CD4-positive, alpha-beta T cell treated with Interleukin-4 for 4 hours (primary cell): ENCODE measurements around the gene VASH1.
A peak's percentile ranks its signal among the peaks of the same experiment; 100 is the strongest.
"Not testable (repeated sequence)": the region's sequence is repeated elsewhere in the genome, so short reads cannot be mapped to it uniquely, and the experiment has no call there.

ENCODE experiments used
- DNase-seq: peaks from one replicate; pipeline ENCODE4 v3.0.0-alpha.2; 2020

The VASH1 gene

DNA sequence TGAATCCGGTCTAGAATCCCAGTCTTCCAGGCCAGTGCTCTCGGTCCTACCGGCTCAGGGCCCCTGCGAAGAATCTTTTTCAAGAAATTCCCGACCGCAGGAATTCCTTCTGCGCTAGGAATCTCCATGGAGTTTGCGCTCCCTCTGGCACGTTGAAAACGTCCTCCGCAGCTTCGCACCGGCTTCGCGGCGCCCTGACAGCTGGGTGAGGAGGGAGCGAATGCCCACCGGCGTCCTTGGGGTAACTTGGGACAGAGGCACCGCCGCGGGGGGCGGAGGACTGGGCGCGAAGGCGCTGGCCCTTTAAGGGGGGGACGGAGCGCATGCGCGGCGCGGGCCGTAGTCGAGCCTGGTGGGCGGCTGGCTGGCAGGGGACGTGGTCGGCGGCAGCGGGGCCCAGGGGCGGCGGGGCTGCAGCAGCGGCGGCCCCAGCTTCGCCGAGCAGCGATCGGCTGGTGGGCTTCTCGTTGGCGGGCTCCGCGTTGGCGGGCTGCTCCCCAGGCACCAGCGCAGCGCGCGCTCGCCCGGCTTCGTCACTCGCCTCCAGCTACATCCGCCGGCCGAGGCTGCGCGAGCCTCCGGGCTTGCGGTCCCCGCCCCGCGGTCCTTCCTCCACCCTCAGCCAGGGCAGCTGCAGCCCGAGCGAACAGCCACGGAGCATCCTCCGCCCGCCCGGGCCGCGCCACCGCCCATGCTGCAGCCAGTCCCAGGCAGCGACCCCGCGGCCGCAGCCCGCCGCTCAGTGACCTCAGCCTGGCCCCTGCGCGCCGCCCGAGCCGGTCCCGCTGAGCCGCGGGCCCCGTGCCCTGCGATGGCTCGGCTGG, at the start of gene VASH1:
TSS of gene VASH1 (plus strand) at position 333 of the 824 bp plus-strand sequence. CDS start 1,354 bp downstream, outside the sequence.
- peak; percentile 44 for DNase-seq

DNA sequence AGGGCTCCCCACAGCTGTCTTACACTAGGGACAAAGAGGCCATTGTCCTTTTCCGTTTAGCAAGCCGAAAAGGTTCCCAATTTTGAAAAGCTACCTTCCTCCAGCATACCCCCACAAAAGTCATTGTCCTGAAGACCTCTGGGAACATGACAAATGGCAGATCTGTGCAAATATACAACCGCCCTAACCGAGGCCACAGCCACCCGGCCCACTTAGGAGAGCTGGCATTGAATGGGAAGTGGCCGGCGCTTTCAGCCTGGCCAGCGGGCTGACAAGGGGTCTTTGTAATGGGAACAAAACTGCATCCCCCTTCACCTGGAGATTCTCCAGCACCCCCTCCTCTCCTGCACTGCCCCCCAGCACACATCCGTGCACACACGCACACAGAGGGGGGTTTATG, 48.1 kb upstream of the VASH1 start:
- DNase-seq: no peak

DNA sequence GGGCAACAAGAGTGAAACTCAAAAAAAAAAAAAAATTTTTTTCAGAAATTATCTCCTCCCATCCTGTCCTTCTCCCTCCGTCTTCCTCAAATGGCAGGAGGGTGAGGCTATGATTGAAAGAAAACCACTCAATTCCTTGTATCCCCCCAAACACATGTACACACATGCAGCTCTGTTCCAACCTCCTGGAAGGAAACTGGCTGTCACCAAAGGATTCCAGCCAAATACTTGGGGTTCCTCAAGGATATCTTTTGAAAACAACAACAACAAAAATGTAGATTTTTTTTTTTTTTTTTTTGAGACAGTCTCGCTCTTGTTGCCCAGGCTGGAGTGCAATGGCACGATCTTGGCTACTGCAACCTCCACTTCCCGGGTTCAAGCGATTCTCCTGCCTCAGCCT, 46.8 kb upstream of the VASH1 start:
- no peak for DNase-seq

DNA sequence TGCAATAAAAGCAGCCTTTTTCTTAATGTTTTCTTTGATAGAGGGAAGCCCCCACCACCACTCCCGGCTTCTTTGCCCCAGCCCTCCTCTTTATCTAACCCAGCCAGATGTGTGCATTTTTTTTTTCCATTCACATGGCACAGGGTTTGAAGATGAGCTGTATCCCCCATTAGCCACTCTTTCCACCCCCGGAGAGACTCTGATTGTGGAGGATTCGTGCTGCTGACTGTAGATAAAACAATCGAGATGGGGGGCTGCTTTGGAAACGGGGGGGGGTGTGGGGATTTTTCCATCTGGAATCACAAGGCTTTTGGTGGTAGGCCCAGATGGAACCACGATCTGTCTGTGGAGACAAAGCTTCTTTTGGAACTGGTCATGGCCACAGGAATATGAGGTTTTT, 46.2 kb upstream of the VASH1 start:
- no peak for DNase-seq

DNA sequence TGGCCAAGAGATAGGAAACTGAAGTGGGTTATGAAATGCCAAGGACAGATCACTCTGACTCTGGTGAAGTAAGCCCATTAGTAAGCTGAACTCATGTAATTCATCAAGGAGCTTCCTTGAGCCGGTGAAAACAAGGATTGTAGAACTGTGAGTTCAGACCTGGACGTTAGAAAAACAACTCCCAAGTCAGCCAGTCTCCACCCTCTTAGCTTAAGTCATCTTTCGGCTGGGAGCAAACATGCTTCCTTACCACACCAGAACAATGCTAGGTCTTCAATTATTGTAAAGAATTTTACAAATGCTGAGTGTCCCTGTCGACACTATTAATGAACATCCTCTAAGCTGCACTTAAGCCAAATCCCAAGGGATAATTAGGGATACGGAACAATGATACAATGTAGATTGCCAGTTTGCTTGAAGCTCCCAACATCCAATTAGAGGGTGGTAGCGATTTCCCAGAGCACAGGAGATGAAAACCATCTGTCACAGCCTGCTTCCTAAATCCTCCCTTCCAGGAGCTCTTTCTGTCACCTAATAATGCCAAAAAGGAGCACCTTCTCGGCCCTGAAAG, 45.7 kb upstream of the VASH1 start:
- no peak for DNase-seq

DNA sequence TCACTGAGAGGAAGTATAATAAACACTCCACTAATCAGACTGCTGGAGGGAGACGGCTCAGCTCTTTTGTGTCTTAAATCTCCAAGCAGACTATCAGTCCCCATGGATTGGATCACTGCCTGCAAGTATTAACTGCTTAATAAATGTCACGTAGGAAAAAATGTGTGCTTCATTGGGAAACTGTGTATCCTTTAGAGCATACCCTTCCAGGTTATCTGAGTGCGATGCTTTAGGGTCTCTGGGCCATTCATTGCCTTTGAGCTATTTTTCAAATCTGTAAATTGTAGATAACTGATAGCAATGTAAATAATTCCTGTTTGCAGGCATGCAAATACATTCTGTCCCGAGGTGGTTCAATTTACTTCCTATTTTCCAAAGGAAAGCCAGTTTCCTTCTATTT, 45.0 kb upstream of the VASH1 start:
- DNase-seq: no peak

DNA sequence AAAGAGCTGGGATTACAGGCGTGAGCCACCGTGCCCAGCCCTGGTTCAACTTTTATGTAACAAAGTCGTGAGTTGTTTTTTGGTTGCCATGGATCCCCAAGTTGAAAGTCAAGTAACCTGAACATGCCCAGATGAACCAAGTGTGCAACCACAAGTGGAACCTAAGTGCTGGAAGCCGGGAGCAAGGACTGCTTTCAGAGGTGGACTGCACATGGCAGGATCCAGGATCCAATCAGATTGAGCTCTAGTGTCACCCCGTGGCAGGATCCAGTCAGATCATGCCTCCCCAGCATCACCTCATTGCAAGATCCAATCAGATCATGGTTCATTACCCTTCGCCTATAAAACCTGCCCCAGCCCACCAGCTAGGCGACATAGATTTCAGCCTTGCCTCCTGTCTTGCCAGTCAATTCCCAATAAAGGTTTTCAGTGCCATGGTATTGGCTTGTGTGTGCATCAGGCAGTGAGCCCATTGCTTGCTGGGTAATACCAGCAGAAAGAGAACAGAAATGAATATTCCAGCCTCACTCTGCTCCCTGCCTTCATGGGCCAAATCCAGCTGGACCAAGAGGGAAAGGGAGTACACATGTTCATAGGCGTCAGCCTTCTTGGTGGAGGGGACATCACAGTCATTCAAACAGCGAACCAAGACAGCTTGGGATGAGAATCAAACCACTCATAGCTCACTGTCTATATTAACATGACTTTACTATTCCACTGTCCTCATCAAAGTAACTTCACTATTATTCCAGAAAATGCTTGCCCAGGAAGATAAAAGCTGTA, 43.6 kb upstream of the VASH1 start:
- no peak for DNase-seq

DNA sequence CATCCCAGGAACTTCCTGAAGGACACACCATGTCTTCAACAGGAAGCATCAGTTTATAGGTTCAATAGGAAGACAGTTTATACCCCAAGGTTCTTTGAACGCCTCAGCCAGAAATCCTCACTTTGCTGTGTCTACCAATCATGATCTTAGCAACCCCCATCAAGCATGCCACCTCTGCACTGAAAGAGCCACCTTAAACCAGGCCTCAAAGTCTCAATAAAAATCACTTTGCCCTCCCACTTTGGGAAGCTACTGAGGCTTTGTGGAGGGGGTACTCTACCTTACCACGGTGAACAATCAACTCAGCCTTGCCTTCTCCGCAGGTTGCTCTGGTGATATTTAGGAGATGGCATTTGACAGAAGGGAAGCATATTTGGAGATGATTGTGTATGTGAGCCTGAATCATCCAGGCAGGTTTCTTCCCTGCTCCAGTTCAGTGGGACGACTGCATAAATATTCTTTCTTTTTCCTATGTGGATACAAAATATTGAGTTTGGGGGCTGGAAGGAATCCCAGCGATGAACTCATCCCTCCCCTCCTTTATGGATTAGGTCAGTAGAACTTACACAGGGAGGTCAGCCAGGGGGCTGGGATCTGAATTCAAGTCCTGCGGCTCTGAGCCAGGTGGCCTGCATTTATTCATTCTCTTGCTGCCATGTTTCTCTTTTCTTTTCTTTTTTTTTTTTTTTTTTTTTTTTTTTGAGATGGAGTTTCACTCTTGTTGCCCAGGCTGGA, 42.8 kb upstream of the VASH1 start:
- no peak for DNase-seq

DNA sequence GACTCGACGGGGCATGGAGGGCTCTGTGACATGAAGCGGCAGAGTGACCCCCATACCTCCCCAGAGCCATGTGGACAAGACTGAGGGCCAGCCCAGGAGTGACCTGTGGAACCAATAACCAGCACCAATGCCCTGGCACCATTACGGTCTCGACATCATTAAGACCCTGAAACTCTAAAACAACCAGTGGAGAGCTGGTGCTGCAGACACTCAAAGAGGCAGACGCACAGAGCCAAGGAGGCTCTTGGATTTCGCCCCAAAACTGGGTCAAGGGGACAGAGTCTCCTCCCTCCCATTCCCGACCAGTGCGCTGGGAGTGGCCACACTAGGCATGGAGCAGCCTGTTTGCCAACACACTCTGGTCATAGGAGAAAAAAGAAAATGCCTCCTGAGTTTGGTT, 41.6 kb upstream of the VASH1 start:
- DNase-seq: no peak

DNA sequence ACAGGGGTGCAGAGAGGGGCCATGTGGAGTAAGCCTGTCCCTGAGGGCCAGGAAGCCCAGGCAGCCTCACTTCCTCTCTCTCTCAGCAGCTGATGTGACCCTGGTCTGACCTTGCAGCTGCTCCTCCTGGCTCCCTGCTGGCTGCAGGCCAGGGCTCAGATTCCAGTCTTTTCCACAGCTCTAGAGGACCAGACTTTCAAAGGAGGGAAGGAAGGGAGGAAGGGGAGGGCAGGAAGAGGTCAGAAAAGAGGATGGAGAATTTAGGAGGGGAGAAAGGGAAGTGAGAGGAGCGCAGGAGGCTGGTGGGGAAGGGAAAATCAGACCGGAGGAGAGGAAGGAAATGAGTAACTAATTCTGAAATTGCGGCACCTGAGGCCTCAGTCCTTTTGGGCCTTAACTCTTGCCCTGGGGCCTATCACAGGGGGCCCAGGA, 40.9 kb upstream of the VASH1 start:
- no peak for DNase-seq

DNA sequence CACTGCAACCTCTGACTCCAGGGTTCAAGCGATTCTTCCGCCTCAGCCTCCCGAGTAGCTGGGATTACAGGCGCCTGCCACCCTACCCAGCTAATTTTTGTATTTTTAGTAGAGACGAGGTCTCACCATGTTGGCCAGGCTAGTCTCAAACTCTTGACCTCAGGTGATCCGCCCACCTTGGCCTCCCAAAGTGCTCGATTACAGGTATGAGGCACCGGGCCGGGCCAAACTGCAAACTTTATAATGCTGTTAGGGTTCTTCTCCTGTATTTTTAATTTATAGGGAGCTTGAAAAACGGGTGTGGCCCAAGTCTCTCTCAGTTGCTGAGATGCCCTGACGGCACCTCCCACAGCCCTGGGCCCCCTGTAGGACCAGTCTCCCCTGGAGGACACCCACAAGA, 39.8 kb upstream of the VASH1 start:
- DNase-seq: not testable (repeated sequence)

DNA sequence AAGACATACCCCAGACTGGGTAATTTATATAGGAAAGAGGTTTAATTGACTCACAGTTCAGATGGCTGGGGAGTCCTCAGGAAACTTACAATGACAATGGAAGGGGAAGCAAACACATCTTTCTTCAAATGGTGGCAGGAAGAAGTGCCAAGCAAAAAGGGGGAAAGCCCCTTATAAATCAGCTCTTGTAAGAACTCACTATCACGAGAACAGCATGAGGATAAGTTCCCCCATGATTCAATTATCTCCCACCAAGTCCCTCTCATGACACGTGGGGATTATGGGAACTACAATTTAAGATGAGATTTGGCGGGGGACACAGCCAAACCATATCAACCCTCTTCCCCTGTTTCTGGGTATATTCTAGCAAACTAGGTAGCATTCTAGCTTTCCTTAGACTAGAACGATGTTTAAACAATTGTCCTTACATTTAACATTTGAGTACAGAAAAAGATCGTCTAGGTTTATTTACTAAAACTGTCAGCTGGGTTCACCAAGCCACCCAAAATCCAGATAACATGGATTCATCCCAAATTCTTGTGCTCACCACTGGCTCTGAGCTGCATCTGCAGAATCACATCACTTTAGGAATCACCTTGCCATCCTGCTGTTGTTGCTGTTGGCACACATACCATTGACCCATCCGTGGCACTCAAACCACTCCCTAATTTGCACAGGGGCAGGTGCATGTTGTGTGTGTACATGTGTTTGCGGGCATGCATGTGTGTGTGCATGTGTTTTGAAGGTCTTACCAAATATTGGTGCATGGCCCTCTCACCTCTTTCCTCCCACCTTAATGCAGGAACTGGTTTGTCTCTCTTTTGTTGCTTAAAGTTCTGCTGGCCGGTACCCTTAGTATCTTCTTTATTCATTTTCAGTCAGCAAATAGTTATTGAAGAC, 36.4 kb upstream of the VASH1 start:
- no peak for DNase-seq

DNA sequence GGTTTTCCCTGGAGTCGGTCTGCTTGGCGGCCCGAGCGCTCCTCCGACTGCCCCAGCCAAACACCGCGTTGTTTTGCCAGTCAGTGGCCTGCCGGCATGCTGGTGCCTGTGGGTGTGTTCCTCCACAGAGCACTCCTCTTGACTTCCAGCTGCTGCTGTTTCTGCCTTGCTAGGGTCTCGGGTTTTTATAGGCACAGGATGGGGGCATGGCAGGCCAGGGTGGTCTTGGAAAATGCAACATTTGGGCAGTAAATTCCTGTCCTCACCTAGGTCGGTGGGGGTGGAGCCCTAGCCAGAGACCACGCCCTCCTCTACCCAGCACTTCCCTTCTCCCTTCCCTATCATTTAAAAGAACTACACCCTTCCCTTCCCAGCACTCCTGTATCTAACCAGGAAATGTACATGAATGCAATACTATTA, 34.7 kb upstream of the VASH1 start:
- DNase-seq: no peak

DNA sequence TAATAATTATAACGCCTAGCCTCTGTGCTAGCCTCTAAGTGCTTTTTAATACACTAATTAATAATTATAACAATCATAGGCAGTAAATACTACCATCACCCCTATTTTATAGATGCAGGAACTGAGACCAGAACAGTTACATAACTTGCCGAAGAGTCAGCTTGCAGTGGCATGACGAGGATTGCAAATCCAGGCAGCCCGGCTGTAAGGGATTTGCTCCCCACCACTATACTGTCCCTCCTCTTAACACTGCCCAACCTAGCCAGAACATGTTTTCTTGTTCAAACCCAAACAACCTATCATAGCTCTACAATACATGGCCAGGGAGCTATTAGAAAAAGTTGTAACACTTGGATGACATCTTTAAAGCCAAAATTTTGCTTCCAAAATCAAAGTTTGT, 33.9 kb upstream of the VASH1 start:
- DNase-seq: no peak

DNA sequence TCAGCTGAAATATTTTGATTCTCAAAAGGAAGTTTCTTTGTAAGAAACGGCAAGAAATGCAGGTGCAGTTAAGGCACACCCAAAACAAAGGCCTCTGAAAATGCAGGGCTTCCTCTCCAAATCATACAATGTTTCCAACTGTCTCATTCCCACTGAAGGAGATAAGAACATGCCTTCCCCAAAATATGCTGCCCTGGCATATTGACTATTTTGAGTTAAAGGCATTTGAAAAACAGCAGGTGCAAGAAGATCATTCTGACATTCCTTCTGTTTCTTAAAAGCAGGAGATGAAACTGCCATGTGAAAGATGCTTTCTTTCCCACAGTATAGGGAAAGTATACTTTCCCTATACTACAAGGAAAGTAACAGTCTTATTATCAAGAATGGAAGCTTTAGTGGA, 33.4 kb upstream of the VASH1 start:
- no peak for DNase-seq

DNA sequence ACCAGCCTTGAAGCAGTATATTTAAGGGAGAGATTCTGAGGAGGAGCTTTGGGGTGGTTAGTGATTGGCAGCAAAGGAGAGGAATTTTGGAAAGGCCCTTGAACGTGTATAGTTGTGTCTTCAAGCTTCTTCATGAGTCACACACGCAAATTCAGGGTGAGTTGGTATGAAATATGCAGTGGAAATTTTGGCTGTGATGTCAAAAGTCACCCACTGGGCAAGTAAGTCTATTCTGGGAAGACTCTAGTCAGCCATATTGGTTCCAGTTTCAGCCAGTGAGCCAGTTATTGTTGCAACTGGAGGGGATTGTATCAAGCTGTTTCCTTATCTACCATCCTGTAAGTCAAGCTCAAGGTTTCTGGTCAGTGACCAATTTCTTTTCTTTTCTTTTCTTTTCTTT, 32.0 kb upstream of the VASH1 start:
- DNase-seq: no peak

DNA sequence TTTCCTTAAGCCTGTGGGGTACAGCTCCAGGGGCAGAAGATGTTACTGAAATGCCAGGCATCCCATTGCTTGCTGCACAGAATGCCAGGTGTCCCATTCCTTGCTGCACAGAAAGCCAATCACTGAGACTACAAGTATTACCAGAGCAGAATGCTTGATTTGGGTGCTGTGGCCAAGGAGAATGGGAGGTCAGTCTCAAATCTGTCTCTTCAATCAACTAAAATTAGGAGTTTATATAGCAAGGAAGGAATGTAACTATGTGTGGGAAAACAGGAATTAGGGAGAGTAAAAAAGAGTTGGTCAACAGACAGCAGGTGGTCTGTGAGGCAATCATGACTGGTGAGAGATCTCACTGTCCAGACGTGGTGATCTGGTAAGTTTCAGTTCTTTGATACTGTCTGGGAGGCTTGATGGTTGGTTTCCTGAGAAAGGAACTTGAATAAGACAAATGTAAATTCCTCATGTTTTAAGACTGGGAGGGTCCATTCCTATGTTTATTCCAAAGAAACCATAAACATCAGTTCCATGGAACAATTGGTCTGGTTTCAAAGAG, 31.2 kb upstream of the VASH1 start:
- no peak for DNase-seq

DNA sequence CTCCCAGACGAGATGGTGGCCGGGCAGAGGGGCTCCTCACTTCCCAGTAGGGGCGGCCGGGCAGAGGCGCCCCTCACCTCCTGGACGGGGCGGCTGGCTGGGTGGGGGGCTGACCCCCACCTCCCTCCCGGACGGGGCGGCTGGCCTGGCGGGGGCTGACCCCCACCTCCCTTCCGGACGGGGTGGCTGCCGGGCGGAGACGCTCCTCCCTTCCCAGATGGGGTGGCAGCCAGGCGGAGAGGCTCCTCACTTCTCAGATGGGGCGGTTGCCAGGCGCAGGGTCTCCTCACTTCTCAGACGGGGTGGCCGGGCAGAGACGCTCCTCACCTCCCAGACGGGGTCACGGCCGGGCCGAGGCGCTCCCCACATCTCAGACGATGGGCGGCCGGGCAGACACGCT, 26.8 kb upstream of the VASH1 start:
- DNase-seq: not testable (repeated sequence)

DNA sequence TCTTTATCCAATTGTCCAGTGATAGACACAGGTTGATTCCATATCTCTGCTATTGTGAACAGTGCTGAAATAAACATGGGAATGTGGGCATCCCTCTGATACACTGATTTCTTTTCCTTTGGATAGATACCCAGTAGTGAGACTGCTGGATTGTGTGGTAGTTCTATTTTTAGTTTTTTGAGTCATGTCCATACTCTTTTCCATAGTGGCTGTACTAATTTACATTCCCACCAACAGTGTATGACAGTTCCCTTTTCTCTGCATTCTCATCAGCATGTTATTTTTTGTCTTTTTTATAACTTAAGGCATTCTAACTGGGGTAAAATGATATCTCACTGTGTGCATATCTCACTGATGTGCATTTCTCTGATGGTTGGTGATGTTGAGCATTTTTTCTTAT, 24.8 kb upstream of the VASH1 start:
- DNase-seq: no peak

DNA sequence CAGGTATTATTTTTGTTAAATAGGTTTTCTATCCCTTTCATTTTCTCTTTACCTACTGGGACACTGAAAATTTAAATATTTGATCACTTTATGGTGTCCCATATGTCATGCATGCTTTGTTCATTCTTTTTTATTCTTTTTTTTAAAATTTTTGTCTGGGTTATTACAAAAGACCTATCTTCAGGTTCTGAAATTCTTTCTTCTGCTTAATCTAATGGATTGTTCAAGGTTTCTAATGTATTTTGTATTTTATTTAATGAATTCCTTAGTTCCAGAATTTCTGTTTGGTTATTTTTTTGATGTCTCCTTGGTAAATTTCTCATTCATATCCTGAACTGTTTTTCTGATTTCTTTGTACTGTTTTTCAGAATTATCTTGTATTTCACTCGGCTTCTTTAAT, 20.2 kb upstream of the VASH1 start:
- DNase-seq: no peak

DNA sequence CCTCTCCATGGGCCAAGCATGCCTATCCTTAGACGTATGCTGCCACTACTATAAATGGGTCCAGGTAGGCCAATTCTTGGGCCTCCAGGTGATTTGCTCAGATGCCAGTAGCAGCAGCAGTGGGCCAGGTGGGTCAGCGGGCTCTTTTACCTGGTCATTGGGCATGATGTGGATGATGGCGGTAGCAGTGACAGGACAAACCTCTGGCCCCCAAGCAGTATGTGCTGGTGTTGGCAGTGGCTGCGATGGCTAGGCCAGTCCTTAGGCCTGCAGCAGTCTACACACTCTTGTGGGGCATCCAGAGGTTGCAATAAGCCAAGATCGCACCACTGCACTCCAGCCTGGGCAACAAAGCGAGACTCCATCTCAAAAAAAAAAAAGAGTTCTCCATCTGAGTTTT, 19.1 kb upstream of the VASH1 start:
- no peak for DNase-seq

DNA sequence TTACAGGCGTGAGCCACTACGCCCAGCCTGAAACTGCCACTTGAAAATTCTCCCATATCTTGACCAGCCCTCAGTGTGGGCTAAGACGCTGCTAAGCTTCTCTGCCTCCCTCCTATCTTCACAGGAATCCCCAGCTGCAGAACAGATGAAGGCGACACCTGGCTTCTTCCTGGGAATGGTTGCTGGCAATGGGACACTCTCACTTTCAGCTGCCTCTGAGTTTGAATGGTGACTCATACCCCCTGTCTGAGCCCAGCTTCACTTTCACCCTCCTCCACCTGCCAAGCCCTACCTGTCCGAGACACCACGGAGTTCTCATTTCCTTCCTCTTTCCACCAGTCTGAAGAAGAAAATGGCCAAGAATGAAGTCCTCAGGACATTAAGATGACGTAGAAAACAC, 18.3 kb upstream of the VASH1 start:
- DNase-seq: no peak
